ENCODE measurements around the gene JAGN1. TPM values are rescaled to one million over a fixed set of nuclear protein-coding genes. Genes with fewer than 3 reads are reported as not detected.
"Not testable (repeated sequence)": the region's sequence is repeated elsewhere in the genome, so short reads cannot be mapped to it uniquely, and the experiment has no call there.

Gene JAGN1
- polyA plus RNA-seq, 1 of the 3 experiments (the other 2 are of a cell fraction), result 41.6 TPM

DNA sequence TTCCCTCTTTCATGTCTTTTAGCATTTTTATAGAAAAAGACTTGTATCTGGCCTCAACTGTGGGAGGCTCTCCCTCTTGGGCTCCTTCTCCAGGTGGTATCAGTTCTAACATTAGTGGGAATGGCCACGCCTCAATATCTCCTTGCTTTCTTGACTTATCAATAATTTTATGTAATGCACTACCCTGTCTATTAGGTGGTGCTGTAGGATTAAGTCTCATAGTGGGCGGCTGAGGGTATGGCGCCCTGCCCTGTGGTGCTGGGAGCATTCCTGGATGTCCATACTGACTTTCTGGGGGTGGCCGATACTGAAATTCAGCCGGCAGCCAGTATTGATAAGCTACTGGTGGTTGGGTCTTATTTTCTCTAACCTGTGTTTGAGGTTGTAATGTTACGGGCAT lies 37.9 kb upstream of the JAGN1 start:
- no peaks in the 10 kb centered on the region for H3K27me3 ChIP-seq (ENCODE audit: insufficient read depth)
- no peaks in the 10 kb centered on the region; a peak in 1 of 4 replicates for H3K4me1 ChIP-seq (ENCODE audit: control insufficient read depth in 1 of 2, insufficient read depth in 2 of 2, low read depth in 1 of 2, low read length in 1 of 2)
- H3K4me2 ChIP-seq, result no peak overlapping the region
- CTCF ChIA-PET, result interaction anchor here (1.3 kb wide), 1 partner anchor 94 kb away, joined by 3 read pairs; no protein-coding TSS in a partner anchor
- H3K9me2 ChIP-seq, result no peaks in the 10 kb centered on the region
- no peak overlapping the region for H3K4me3 ChIP-seq (ENCODE audit: low read depth in 2 of 2, low read length in 1 of 2)
- no peaks in the 10 kb centered on the region for H3K9me3 ChIP-seq
- H3F3A ChIP-seq (replicated peaks; ENCODE audit: insufficient read depth), result no peaks in the 10 kb centered on the region
- H2AFZ ChIP-seq (ENCODE audit: low read depth), result no peak overlapping the region
- H3K9ac ChIP-seq, result no peak overlapping the region
- no peaks in the 10 kb centered on the region for H3K36me3 ChIP-seq (replicated peaks in 1 of 2; ENCODE audit: control insufficient read depth in 1 of 2, insufficient read depth in 2 of 2, low read length in 1 of 2)
- no peaks in the 10 kb centered on the region for H3K79me2 ChIP-seq (ENCODE audit: insufficient read depth)
- DNase-seq, result no peak
- 94% methylated on average over 6 of the region's 6 CpGs for WGBS (ENCODE audit: low lambda C conversion rate)
- TF ChIP-seq ELF1 (IDR thresholded peaks at IDR 0.05) (no peak), RAD21 (IDR thresholded peaks at IDR 0.05; ENCODE audit: low read length) (0 out of 2 replicates have a peak, but pooled peaks have one; percentile 7)
- TF ChIP-seq, protein P1, sequence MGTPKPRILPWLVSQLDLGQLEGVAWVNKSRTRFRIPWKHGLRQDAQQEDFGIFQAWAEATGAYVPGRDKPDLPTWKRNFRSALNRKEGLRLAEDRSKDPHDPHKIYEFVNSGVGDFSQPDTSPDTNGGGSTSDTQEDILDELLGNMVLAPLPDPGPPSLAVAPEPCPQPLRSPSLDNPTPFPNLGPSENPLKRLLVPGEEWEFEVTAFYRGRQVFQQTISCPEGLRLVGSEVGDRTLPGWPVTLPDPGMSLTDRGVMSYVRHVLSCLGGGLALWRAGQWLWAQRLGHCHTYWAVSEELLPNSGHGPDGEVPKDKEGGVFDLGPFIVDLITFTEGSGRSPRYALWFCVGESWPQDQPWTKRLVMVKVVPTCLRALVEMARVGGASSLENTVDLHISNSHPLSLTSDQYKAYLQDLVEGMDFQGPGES (IDR thresholded peaks at IDR 0.05; ENCODE audit: low read depth, low read length), result no peak
- POLR2A ChIA-PET, result no interaction called here
- H4K20me1 ChIP-seq (ENCODE audit: insufficient read depth), result no peaks in the 10 kb centered on the region
- no peak overlapping the region for H3K27ac ChIP-seq (ENCODE audit: low read depth in 2 of 2, low read length in 1 of 2)

DNA sequence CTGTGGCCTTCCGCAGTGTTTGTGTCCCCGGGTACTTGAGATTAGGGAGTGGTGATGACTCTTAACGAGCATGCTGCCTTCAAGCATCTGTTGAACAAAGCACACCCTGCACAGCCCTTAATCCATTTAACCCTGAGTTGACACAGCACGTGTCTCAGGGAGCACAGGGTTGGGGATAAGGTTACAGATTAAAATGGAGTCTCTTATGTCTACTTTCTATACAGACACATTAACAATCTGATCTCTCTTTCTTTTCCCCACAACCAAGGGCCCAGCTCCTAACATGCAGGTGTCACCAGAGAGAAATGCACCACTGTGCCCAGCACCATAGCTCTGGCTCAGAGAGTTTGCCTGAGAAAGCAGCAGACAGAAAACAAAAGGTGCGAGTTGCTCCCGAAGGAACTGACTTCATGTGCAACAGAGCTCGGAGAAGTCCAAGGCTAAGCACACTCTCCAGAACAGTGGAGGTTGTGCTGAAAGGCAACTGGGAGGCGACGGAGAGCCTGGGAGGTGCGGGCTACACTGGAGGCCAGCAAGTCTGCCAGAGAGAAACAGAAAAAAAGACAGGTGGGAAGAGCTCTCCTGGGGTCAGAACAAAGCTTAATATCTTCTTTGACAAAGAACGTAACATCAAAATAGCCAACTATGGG lies 36.0 kb upstream of the JAGN1 start:
- POLR2A ChIA-PET; H3K4me3 ChIP-seq (ENCODE audit: low read depth in 2 of 2, low read length in 1 of 2); H3K4me2 ChIP-seq; H3K27ac ChIP-seq (ENCODE audit: low read depth in 2 of 2, low read length in 1 of 2); DNase-seq; H3K9ac ChIP-seq; H3F3A ChIP-seq (replicated peaks; ENCODE audit: insufficient read depth); H3K27me3 ChIP-seq (ENCODE audit: insufficient read depth); H3K36me3 ChIP-seq (replicated peaks in 1 of 2; ENCODE audit: control insufficient read depth in 1 of 2, insufficient read depth in 2 of 2, low read length in 1 of 2); H3K4me1 ChIP-seq (ENCODE audit: control insufficient read depth in 1 of 2, insufficient read depth in 2 of 2, low read depth in 1 of 2, low read length in 1 of 2); H2AFZ ChIP-seq (ENCODE audit: low read depth); H4K20me1 ChIP-seq (ENCODE audit: insufficient read depth); CTCF ChIA-PET; H3K9me3 ChIP-seq; H3K79me2 ChIP-seq (ENCODE audit: insufficient read depth); H3K9me2 ChIP-seq: not testable (repeated sequence)
- WGBS (ENCODE audit: low lambda C conversion rate), result 90% methylated on average over 11 of the region's 11 CpGs

DNA sequence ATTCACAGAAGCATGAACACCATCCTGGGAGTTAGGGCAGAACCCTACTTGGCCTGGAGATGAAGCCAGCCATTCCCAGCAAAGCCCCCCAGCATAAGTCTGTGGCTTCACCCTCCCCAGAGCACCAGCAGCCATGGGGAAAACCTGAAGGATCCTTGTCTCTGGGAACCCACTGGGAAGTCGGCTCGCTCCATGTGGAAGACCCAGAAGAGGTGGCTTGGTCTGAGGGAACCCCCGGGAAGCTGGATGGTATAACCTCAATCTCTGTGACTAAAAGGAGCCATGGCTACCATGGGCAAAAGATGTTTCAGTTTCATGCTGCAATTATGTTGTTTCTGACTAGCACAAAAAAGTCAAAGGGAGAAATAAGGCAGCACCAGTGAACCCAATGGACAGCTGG lies 34.8 kb upstream of the JAGN1 start:
- WGBS (ENCODE audit: low lambda C conversion rate), result 86% methylated on average over 1 of the region's 3 CpGs
- H3K27ac ChIP-seq (ENCODE audit: low read depth in 2 of 2, low read length in 1 of 2), result no peak overlapping the region
- H3K4me2 ChIP-seq, result no peak overlapping the region
- H3K36me3 ChIP-seq (replicated peaks in 1 of 2; ENCODE audit: control insufficient read depth in 1 of 2, insufficient read depth in 2 of 2, low read length in 1 of 2), result no peaks in the 10 kb centered on the region
- H3K4me3 ChIP-seq (ENCODE audit: low read depth in 2 of 2, low read length in 1 of 2), result no peak overlapping the region
- POLR2A ChIA-PET, result no interaction called here
- TF ChIP-seq, protein P2, sequence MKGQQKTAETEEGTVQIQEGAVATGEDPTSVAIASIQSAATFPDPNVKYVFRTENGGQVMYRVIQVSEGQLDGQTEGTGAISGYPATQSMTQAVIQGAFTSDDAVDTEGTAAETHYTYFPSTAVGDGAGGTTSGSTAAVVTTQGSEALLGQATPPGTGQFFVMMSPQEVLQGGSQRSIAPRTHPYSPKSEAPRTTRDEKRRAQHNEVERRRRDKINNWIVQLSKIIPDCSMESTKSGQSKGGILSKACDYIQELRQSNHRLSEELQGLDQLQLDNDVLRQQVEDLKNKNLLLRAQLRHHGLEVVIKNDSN (IDR thresholded peaks at IDR 0.05; ENCODE audit: borderline replicate concordance, low read depth), result no peak
- TF ChIP-seq RAD21 (IDR thresholded peaks at IDR 0.05; ENCODE audit: low read length), result no peak
- no peak for TF ChIP-seq POLR2AphosphoS5 (IDR thresholded peaks at IDR 0.05; ENCODE audit: low read depth, low read length)
- TF ChIP-seq ELF1 (IDR thresholded peaks at IDR 0.05), result no peak
- no peak for TF ChIP-seq NRF1 (IDR thresholded peaks at IDR 0.05; ENCODE audit: low read depth, low read length)
- no peak for TF ChIP-seq RCOR1 (IDR thresholded peaks at IDR 0.05; ENCODE audit: low read length)
- TF ChIP-seq SIN3A (IDR thresholded peaks at IDR 0.05; ENCODE audit: borderline replicate concordance, low read depth, low read length), result no peak
- TF ChIP-seq, protein P3, sequence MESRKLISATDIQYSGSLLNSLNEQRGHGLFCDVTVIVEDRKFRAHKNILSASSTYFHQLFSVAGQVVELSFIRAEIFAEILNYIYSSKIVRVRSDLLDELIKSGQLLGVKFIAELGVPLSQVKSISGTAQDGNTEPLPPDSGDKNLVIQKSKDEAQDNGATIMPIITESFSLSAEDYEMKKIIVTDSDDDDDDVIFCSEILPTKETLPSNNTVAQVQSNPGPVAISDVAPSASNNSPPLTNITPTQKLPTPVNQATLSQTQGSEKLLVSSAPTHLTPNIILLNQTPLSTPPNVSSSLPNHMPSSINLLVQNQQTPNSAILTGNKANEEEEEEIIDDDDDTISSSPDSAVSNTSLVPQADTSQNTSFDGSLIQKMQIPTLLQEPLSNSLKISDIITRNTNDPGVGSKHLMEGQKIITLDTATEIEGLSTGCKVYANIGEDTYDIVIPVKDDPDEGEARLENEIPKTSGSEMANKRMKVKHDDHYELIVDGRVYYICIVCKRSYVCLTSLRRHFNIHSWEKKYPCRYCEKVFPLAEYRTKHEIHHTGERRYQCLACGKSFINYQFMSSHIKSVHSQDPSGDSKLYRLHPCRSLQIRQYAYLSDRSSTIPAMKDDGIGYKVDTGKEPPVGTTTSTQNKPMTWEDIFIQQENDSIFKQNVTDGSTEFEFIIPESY (IDR thresholded peaks at IDR 0.05; ENCODE audit: borderline replicate concordance, low read depth), result no peak
- no peak for TF ChIP-seq EP300 (IDR thresholded peaks at IDR 0.05; ENCODE audit: borderline replicate concordance in 1 of 2, low read depth in 1 of 2, low read length in 1 of 2)
- TF ChIP-seq EZH2phosphoT487 (IDR thresholded peaks at IDR 0.05; ENCODE audit: borderline replicate concordance, low read depth), result no peak
- TF ChIP-seq, protein P4, sequence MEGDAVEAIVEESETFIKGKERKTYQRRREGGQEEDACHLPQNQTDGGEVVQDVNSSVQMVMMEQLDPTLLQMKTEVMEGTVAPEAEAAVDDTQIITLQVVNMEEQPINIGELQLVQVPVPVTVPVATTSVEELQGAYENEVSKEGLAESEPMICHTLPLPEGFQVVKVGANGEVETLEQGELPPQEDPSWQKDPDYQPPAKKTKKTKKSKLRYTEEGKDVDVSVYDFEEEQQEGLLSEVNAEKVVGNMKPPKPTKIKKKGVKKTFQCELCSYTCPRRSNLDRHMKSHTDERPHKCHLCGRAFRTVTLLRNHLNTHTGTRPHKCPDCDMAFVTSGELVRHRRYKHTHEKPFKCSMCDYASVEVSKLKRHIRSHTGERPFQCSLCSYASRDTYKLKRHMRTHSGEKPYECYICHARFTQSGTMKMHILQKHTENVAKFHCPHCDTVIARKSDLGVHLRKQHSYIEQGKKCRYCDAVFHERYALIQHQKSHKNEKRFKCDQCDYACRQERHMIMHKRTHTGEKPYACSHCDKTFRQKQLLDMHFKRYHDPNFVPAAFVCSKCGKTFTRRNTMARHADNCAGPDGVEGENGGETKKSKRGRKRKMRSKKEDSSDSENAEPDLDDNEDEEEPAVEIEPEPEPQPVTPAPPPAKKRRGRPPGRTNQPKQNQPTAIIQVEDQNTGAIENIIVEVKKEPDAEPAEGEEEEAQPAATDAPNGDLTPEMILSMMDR (IDR thresholded peaks at IDR 0.05), result no peak
- TF ChIP-seq MEF2A (IDR thresholded peaks at IDR 0.05; ENCODE audit: borderline replicate concordance, low read depth), result no peak
- TF ChIP-seq RFX5 (IDR thresholded peaks at IDR 0.05; ENCODE audit: low read length), result no peak
- no peaks in the 10 kb centered on the region; a peak in 1 of 4 replicates for H3K4me1 ChIP-seq (ENCODE audit: control insufficient read depth in 1 of 2, insufficient read depth in 2 of 2, low read depth in 1 of 2, low read length in 1 of 2)
- no peaks in the 10 kb centered on the region for H3F3A ChIP-seq (replicated peaks; ENCODE audit: insufficient read depth)
- H4K20me1 ChIP-seq (ENCODE audit: insufficient read depth), result no peaks in the 10 kb centered on the region
- CTCF ChIA-PET, result interaction anchor here (1.2 kb wide), 1 partner anchor 91 kb away, joined by 4 read pairs; no protein-coding TSS in a partner anchor
- H3K79me2 ChIP-seq (ENCODE audit: insufficient read depth), result no peaks in the 10 kb centered on the region
- no peaks in the 10 kb centered on the region for H3K27me3 ChIP-seq (ENCODE audit: insufficient read depth)
- DNase-seq, result no peak
- H2AFZ ChIP-seq (ENCODE audit: low read depth), result no peak overlapping the region
- H3K9ac ChIP-seq, result no peak overlapping the region
- no peaks in the 10 kb centered on the region for H3K9me2 ChIP-seq
- no peaks in the 10 kb centered on the region for H3K9me3 ChIP-seq
